GM21717 (cell line): Measurements from ENCODE around the gene ARHGEF2.

Source experiments
- ATAC-seq: cut with Tn5 transposase; IDR thresholded peaks from one replicate; pipeline ENCODE4 v1.9.1; 2021; ENCODE audit warnings: mild to moderate bottlenecking, moderate library complexity; ENCODE audit not compliant: unreplicated experiment

ARHGEF2 gene

GRCh38 chr1:155913969-155914757 lies 64.2 kb downstream of the ARHGEF2 start:
- ATAC-seq: no peak

- no peak for ATAC-seq
Observed at GRCh38 chr1:155912056-155912536, 66.3 kb downstream of the ARHGEF2 start.

- peak; percentile 60 for ATAC-seq
Observed at GRCh38 chr1:155911156-155912055, 66.9 kb downstream of the ARHGEF2 start, which contains the start of gene RIT1. Gene RIT1, minus strand, starts transcription at chr1:155911349. Its CDS starts 588 bp downstream, at chr1:155910761.

- ATAC-seq: no peak
Observed at GRCh38 chr1:155910621-155911121, 67.7 kb downstream of the ARHGEF2 start.

- no peak for ATAC-seq
Observed at GRCh38 chr1:155909894-155910293, 68.5 kb downstream of the ARHGEF2 start.

GRCh38 chr1:155904261-155904660 lies 74.1 kb downstream of the ARHGEF2 start:
- ATAC-seq: no peak

GRCh38 chr1:155900161-155900560 lies 78.2 kb downstream of the ARHGEF2 start:
- ATAC-seq: no peak

- ATAC-seq: no peak
Observed at GRCh38 chr1:155899683-155900082, 78.7 kb downstream of the ARHGEF2 start.

GRCh38 chr1:155898888-155899287 lies 79.5 kb downstream of the ARHGEF2 start:
- ATAC-seq: no peak

- no peak for ATAC-seq
Observed at GRCh38 chr1:155897746-155898145, 80.6 kb downstream of the ARHGEF2 start.
